Activated T-cell treated with anti-CD3 and anti-CD28 coated beads, Interleukin-2, amount 50 U/mL, for 24 hours (primary cell): Measurements from ENCODE around the gene CDON.

ENCODE experiments used
- DNase-seq: peaks from one replicate; pipeline ENCODE4 v3.0.0-alpha.2; 2020
- H3K27ac Mint-ChIP-seq: 2 replicates; pipeline ENCODE4 v1.8.0; 2020; ENCODE audit warnings: mild to moderate bottlenecking, mixed read lengths
- H3K27me3 Mint-ChIP-seq: 2 replicates; pipeline ENCODE4 v1.8.0; 2020; ENCODE audit warnings: mixed read lengths
- H3K36me3 Mint-ChIP-seq: 2 replicates; pipeline ENCODE4 v1.8.0; 2020; ENCODE audit warnings: low read depth, mixed read lengths
- H3K4me1 Mint-ChIP-seq: 2 replicates; pipeline ENCODE4 v1.8.0; 2020; ENCODE audit warnings: low read depth, mixed read lengths
- H3K4me3 Mint-ChIP-seq: 2 replicates; pipeline ENCODE4 v1.8.0; 2020; ENCODE audit warnings: mild to moderate bottlenecking, moderate library complexity, mixed read lengths
- H3K9me3 Mint-ChIP-seq: 2 replicates; pipeline ENCODE4 v1.8.0; 2020; ENCODE audit warnings: mixed read lengths

CDON gene

DNA sequence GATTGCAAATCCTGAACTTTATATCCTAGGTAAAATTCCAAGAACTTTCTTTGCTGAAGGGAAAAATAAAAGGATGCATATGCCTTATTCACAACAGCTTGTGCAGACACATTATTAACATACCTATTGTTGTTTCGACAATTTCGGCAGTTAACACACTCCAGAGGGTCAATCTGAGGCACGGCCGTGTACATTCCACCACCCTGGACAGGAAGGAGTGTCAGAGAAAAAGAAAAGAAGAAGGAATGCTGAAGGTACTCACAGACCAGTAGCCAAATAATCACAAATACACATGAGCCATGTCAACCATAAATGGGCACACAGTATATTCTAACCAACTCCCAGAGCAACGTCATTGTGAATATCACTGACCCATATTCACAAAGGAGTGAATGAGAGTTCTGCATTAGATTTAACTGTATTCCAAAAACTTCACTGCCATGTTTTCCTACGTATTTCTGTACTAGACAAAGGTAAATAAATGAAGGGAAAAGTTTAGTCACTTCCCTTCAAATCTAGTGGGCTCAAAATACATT is 84.4 kb downstream of the CDON start:
- no peaks in the 10 kb centered on the region for H3K27me3 Mint-ChIP-seq
- H3K36me3 Mint-ChIP-seq: no peaks in the 10 kb centered on the region
- no peak overlapping the region for H3K27ac Mint-ChIP-seq
- no peaks in the 10 kb centered on the region for H3K9me3 Mint-ChIP-seq
- no peak for DNase-seq
- no peaks in the 10 kb centered on the region for H3K4me1 Mint-ChIP-seq
- no peak overlapping the region for H3K4me3 Mint-ChIP-seq

DNA sequence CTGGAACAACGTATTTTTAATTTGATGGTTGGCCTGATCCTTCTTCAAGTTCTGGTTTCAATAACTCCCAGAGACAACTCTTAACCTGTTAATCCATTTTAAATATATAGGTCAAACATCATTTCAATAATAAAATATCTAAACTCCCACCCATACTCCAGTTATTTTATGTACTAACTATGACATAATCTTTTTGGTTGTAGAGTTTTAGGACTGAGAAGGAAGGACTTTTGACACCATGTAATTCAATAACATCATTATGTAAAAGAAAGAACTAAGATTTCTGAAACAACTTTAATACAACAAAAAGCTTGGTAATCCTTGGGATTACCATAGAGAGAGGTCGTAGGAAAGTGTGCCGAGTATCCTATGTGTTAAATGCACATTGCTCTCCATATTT is 85.3 kb downstream of the CDON start:
- Mint-ChIP-seq H3K27me3 (no peaks in the 10 kb centered on the region), H3K4me3 (no peak overlapping the region), H3K36me3 (no peaks in the 10 kb centered on the region), H3K4me1 (no peaks in the 10 kb centered on the region), H3K27ac (no peak overlapping the region), H3K9me3 (no peaks in the 10 kb centered on the region)
- no peak for DNase-seq

GRCh38 chr11:125976156-125976555 is 86.5 kb downstream of the CDON start:
- Mint-ChIP-seq H3K4me1 (no peaks in the 10 kb centered on the region), H3K36me3 (no peaks in the 10 kb centered on the region), H3K4me3 (no peak overlapping the region), H3K27ac (no peak overlapping the region), H3K27me3 (no peaks in the 10 kb centered on the region), H3K9me3 (no peaks in the 10 kb centered on the region)
- no peak for DNase-seq

- Mint-ChIP-seq H3K27me3 (no peaks in the 10 kb centered on the region), H3K4me3 (no peak overlapping the region), H3K9me3 (no peaks in the 10 kb centered on the region), H3K36me3 (no peaks in the 10 kb centered on the region), H3K27ac (no peak overlapping the region), H3K4me1 (no peaks in the 10 kb centered on the region)
- DNase-seq: no peak
Measured at GRCh38 chr11:125975634-125976033, 87.0 kb downstream of the CDON start.

DNA sequence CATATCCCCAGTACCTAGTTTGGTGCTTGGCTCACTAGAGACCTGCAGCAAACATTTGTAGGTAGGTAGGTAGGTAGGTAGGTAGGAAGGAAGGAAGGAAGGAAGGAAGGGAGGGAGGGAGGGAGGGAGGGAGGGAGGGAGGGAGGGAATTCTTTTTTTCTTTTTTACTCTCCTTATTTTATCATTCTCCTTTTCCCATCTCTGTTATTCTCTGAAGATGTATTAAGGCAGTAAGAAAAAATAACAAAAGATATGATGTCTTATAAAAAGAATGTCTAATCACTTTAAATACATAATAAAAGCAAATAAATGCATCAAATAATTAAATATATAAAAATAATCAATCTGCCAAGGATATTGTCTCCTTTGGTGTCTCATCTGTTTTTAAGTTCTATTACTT is 88.4 kb downstream of the CDON start:
- H3K36me3 Mint-ChIP-seq: no peaks in the 10 kb centered on the region
- no peaks in the 10 kb centered on the region for H3K27me3 Mint-ChIP-seq
- H3K4me1 Mint-ChIP-seq: no peaks in the 10 kb centered on the region
- no peak for DNase-seq
- no peak overlapping the region for H3K27ac Mint-ChIP-seq
- no peaks in the 10 kb centered on the region for H3K9me3 Mint-ChIP-seq
- H3K4me3 Mint-ChIP-seq: no peak overlapping the region

GRCh38 chr11:125971618-125972017 is 91.0 kb downstream of the CDON start:
- Mint-ChIP-seq H3K27ac (no peak overlapping the region), H3K4me3 (no peak overlapping the region), H3K9me3 (no peaks in the 10 kb centered on the region), H3K36me3 (no peaks in the 10 kb centered on the region), H3K27me3 (no peaks in the 10 kb centered on the region), H3K4me1 (no peaks in the 10 kb centered on the region)
- DNase-seq: no peak

DNA sequence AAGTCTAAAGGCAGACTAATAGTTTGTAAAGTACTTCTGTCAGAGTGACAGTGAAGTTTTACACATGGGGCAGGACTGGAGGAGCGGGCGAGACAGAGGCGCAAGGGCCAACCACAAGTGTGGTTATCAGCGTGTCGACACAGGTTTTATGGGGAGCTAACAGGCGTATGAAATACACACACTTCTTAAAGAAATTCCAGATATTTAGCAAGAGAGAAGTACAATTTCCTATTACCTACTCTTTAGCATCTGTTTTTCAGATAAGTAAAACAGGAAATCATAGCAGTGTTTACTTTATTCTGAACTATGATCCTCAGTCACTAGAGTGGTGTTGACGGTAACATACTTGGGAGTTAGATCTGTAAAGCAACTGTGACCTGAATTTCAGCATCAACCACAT is 94.3 kb downstream of the CDON start:
- Mint-ChIP-seq H3K27me3 (no peaks in the 10 kb centered on the region), H3K36me3 (no peaks in the 10 kb centered on the region), H3K4me3 (no peak overlapping the region), H3K9me3 (peaks cover under 1% of the 10 kb centered on the region), H3K27ac (no peak overlapping the region), H3K4me1 (no peaks in the 10 kb centered on the region)
- DNase-seq: no peak

GRCh38 chr11:125967515-125967914 is 95.2 kb downstream of the CDON start:
- no peak for DNase-seq
- Mint-ChIP-seq H3K4me1 (no peaks in the 10 kb centered on the region), H3K36me3 (no peaks in the 10 kb centered on the region), H3K27me3 (no peaks in the 10 kb centered on the region), H3K27ac (no peak overlapping the region), H3K4me3 (no peak overlapping the region), H3K9me3 (peaks cover 9% of the 10 kb centered on the region)

DNA sequence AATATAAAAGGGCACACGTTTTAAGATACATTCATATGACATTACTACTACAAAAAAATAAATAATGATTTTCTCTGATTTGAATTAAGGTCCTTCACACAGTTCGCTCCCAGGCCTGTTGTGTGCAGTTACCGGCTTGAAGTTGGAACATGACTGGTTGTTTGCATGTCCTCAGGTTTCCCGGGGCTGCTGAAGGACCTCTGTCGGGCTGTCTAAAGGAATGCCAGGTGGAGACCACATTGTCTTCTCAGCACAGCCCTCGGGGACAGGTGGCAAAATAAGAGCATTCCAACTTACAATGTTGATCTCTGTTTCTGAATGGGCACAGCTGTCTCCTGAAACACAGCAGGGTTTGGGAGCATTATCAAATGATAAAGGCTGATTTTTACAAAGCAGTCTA is 101.9 kb downstream of the CDON start:
- Mint-ChIP-seq H3K27me3 (no peaks in the 10 kb centered on the region), H3K4me3 (no peak overlapping the region), H3K27ac (no peak overlapping the region), H3K4me1 (peaks cover 5% of the 10 kb centered on the region), H3K9me3 (peaks cover 12% of the 10 kb centered on the region), H3K36me3 (no peaks in the 10 kb centered on the region)
- no peak for DNase-seq

DNA sequence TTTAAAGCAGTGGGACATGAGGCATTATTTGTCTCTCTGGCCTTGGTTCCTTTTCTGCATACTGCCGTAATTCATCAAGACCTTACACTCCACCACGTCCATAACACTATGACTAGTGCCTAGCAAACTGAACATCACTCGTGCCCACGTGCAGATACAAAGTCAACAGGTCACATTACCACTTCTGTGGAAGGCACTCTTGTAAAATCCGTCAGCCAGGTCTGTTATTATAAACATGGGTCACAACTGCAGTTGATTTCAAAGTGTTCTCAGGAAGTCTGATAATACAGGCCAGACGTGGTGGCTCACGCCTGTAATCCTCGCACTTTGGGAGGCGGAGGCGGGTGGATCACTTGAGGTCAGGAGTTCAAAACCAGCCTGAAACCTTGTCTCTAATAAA is 102.7 kb downstream of the CDON start:
- no peaks in the 10 kb centered on the region for H3K27me3 Mint-ChIP-seq
- no peak for DNase-seq
- peaks cover 12% of the 10 kb centered on the region for H3K9me3 Mint-ChIP-seq
- H3K4me1 Mint-ChIP-seq: peaks cover 5% of the 10 kb centered on the region
- no peak overlapping the region for H3K4me3 Mint-ChIP-seq
- no peaks in the 10 kb centered on the region for H3K36me3 Mint-ChIP-seq
- H3K27ac Mint-ChIP-seq: no peak overlapping the region

DNA sequence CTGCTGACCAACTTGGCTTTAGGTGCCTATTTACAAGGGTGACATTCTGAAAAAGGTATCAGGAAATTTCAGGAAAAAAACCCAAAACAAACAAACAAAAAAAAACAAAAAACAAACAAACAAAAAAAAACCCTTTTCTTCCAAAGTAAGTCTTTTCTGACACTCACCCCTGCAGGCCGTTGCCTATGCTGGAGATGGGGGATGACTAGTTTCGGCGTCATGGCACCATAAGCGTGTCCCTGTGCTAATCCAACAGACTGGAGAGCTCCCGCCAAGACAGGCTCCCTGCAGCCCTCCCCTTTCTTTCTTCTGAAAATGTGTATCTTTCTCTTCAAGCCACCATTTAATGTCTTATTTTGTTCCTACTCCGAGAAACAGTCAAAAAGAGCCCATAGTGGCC is 103.2 kb downstream of the CDON start:
- no peak overlapping the region for H3K27ac Mint-ChIP-seq
- H3K4me3 Mint-ChIP-seq: no peak overlapping the region
- DNase-seq: no peak
- H3K9me3 Mint-ChIP-seq: peaks cover 12% of the 10 kb centered on the region
- H3K4me1 Mint-ChIP-seq: peaks cover 5% of the 10 kb centered on the region
- H3K36me3 Mint-ChIP-seq: no peaks in the 10 kb centered on the region
- H3K27me3 Mint-ChIP-seq: no peaks in the 10 kb centered on the region

DNA sequence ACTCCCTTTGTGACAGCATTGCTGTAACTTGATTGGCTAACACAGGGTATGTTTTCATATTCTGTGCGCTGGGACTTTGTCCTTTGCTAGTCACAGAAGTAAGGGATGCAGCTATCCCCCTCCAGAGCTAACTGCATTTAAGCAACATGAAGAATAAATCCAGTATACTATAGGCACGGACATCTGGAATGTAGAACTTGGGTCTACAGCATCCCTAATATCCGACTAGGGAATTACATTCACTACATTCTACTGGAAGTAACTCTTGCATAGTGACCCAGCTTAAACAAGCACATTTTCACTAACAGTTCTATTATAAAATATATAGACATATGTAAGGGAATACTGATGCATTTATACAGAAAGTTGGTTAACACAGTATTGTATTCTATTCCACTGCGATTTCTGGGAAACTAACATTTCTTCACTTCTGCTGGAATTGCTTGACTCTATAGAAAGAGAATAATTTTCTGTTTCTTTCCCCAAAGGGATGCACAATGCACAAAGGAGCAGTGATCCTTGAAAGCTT is 103.7 kb downstream of the CDON start:
- no peak overlapping the region for H3K4me3 Mint-ChIP-seq
- no peaks in the 10 kb centered on the region for H3K27me3 Mint-ChIP-seq

DNA sequence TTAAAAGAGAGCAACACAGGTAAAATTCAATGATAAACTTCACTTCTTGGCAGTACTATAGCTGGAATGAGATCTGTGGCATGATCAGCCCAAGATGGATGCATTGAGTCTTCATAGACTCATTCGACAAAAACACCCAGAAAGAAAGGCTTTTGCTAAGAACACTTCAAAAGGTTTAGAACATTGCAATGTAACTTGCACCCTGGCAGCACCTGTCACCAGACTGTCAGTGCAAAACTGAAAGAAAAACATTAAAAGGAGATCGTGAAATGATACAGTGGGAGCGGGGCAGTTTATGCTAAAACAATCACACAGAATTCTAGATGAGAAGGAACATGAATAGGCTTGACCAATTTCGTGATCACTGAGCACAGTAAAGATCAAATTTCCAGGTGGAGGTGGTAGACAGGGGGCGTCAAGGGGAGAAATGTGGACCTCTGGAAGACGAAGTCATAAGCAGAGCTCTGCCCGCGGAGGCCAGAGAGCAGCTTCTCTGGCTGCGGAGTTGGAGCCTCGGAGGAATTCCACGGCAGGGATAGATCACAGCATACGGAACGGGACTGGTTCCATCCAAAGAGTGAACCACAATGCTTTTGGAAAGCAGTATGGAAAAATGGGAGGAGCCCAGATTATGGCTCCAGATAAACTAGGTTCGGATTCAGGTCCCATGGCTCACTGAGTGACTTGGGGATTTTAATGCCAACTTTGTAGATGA is 104.9 kb downstream of the CDON start:
- no peak overlapping the region for H3K27ac Mint-ChIP-seq
- no peaks in the 10 kb centered on the region for H3K36me3 Mint-ChIP-seq
- H3K4me3 Mint-ChIP-seq: no peak overlapping the region

More for the DNA sequence above, 103.7 kb downstream of the CDON start:
- peaks cover 5% of the 10 kb centered on the region for H3K4me1 Mint-ChIP-seq
- peaks cover 12% of the 10 kb centered on the region for H3K9me3 Mint-ChIP-seq
- H3K27ac Mint-ChIP-seq: no peak overlapping the region
- H3K36me3 Mint-ChIP-seq: no peaks in the 10 kb centered on the region
- no peak for DNase-seq

DNA sequence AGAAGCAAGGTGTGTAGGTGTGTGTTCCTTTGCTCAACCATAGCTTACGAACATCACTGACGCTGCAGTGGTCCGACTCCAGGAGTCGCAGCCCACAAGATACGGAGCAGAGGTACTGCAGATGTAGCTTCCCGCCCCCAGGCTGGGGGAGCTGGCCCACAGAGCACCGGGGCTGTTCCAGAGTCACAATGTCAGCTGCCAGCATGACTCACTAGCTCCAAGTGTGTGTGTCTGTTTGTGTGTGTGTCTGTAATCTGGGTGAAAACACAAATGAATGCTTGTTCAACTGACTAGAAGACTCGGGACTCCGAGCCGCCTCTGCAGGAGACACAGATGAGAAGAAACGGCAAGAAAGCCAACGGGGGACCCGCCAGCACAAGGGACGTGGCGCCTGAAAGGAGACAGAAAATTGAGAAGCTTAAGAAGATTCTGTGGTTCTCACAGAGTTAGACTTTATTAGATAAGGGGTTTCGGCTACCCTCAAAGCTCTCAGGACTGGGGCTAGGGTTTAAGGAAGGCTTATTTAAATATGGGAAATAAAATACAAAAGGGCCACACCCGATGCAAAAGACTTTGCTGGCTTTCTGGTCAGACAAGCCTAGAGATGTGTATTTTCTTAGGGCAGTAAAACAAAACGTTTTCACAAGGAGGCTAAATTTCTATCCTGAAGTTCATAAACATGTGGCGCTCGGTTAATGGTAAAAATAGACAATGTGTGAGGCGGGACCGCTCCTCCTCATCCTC is 106.1 kb downstream of the CDON start:
- no peaks in the 10 kb centered on the region for H3K9me3 Mint-ChIP-seq
- no peak overlapping the region for H3K27ac Mint-ChIP-seq
- no peak for DNase-seq
- peaks cover 5% of the 10 kb centered on the region for H3K4me1 Mint-ChIP-seq
- no peak overlapping the region for H3K4me3 Mint-ChIP-seq
- no peaks in the 10 kb centered on the region for H3K27me3 Mint-ChIP-seq
- no peaks in the 10 kb centered on the region for H3K36me3 Mint-ChIP-seq

More for the DNA sequence above, 104.9 kb downstream of the CDON start:
- no peak for DNase-seq
- no peaks in the 10 kb centered on the region for H3K27me3 Mint-ChIP-seq
- peaks cover 5% of the 10 kb centered on the region for H3K4me1 Mint-ChIP-seq
- H3K9me3 Mint-ChIP-seq: peaks cover 6% of the 10 kb centered on the region

- H3K27ac Mint-ChIP-seq: no peak overlapping the region
- H3K27me3 Mint-ChIP-seq: no peaks in the 10 kb centered on the region
- no peaks in the 10 kb centered on the region for H3K9me3 Mint-ChIP-seq
- no peak overlapping the region for H3K4me3 Mint-ChIP-seq
- DNase-seq: no peak
- peaks cover 5% of the 10 kb centered on the region for H3K4me1 Mint-ChIP-seq
- no peaks in the 10 kb centered on the region for H3K36me3 Mint-ChIP-seq
Measured at GRCh38 chr11:125955856-125956255, 106.8 kb downstream of the CDON start.
